Hepatocyte (in vitro differentiated cells): Measurements from ENCODE around the gene OCA2. TPM values are rescaled to one million over a fixed set of nuclear protein-coding genes. Genes with fewer than 3 reads are reported as not detected.

Experiments used
- DNase-seq: peaks from one replicate; pipeline ENCODE4 v3.0.0-alpha.2; 2016; ENCODE audit warnings: low spot score
- H2AFZ ChIP-seq: fragments of 200-600 bp; sonication (generic); 2 replicates; pipeline ENCODE4 v1.6.0; 2016; ENCODE audit warnings: antibody characterized with exemption, mild to moderate bottlenecking
- H3K27ac ChIP-seq: fragments of 200-600 bp; sonication (generic); 2 replicates; pipeline ENCODE4 v1.5.1; 2016; ENCODE audit warnings: mild to moderate bottlenecking
- H3K27me3 ChIP-seq: fragments of 200-600 bp; sonication (generic); 2 replicates; pipeline ENCODE4 v1.6.1; 2016
- H3K36me3 ChIP-seq: fragments of 200-600 bp; sonication (generic); replicated peaks from 2 replicates; pipeline ENCODE4 v1.5.1; 2016; ENCODE audit warnings: low read depth; ENCODE audit not compliant: insufficient read depth
- H3K4me1 ChIP-seq: fragments of 200-600 bp; sonication (generic); 2 replicates; pipeline ENCODE4 v1.5.1; 2016; ENCODE audit warnings: mild to moderate bottlenecking, moderate library complexity; ENCODE audit not compliant: insufficient read depth
- H3K4me2 ChIP-seq: fragments of 200-600 bp; sonication (generic); 2 replicates; pipeline ENCODE4 v1.6.0; 2016
- H3K4me3 ChIP-seq: fragments of 200-600 bp; sonication (generic); 2 replicates; pipeline ENCODE4 v1.5.1; 2016; ENCODE audit warnings: mild to moderate bottlenecking
- H3K79me2 ChIP-seq: fragments of 200-600 bp; sonication (generic); 2 replicates; pipeline ENCODE4 v1.6.0; 2017; ENCODE audit warnings: mild to moderate bottlenecking
- H3K9me2 ChIP-seq: fragments of 200-600 bp; sonication (generic); replicated peaks from 2 replicates; pipeline ENCODE4 v1.6.0; 2017; ENCODE audit warnings: mild to moderate bottlenecking; ENCODE audit not compliant: insufficient read depth
- H3K9me3 ChIP-seq: fragments of 200-600 bp; sonication (generic); 2 replicates; pipeline ENCODE4 v1.5.1; 2016; ENCODE audit warnings: low read depth, mild to moderate bottlenecking
- H4K20me1 ChIP-seq: fragments of 200-600 bp; sonication (generic); 2 replicates; pipeline ENCODE4 v1.6.0; 2016; ENCODE audit warnings: mild to moderate bottlenecking; ENCODE audit not compliant: insufficient read depth, poor library complexity, severe bottlenecking
- CTCF ChIP-seq: fragments of 200-600 bp; sonication (generic); IDR thresholded peaks from 2 replicates; pipeline ENCODE4 v1.5.1; 2016; ENCODE audit warnings: antibody characterized with exemption, mild to moderate bottlenecking; ENCODE audit not compliant: poor library complexity
- EZH2 ChIP-seq: fragments of 200-600 bp; sonication (generic); IDR thresholded peaks from 2 replicates; pipeline ENCODE4 v1.6.1; 2016; ENCODE audit warnings: antibody characterized with exemption, mild to moderate bottlenecking, borderline replicate concordance
- EZH2phosphoT487 ChIP-seq: fragments of 200-600 bp; sonication (generic); IDR thresholded peaks from one replicate; pipeline ENCODE4 v1.6.1; 2018; ENCODE audit warnings: antibody characterized with exemption, mild to moderate bottlenecking, low read depth, moderate library complexity; ENCODE audit not compliant: unreplicated experiment, severe bottlenecking
- WGBS: methylation state at CpG from one replicate; pipeline ENCODE4 v1.1.6; 2016; ENCODE audit warnings: low lambda C conversion rate; ENCODE audit errors: missing lambda C conversion rate; 5-methylcytosine and 5-hydroxymethylcytosine counted together
- polyA plus RNA-seq: library from polyadenylated mRNA; unstranded; fragments of >200 nt; fragmentation: Nextera tagmentation; extraction: Ambion mirVana; gene quantifications from 2 replicates; pipeline ENCODE4 v1.2.1, GENCODE V29; 2016
- total RNA-seq: library from RNA; depleted of rRNA; stranded (reverse); fragments of >200 nt; gene quantifications from 2 replicates; pipeline ENCODE4 v1.2.3, GENCODE V29; 2014

The OCA2 gene
- total and polyA plus RNA-seq, 2 experiments from 2014 or later, result 25.1 to 27.7 TPM

- Histone ChIP-seq H3K36me3 (no peaks in the 10 kb centered on the region), H4K20me1 (no peaks in the 10 kb centered on the region), H3K9me2 (no peaks in the 10 kb centered on the region), H3K9me3 (no peaks in the 10 kb centered on the region), H3K27ac (no peak overlapping the region), H2AFZ (no peak overlapping the region), H3K4me2 (no peak overlapping the region), H3K79me2 (no peaks in the 10 kb centered on the region), H3K4me1 (no peaks in the 10 kb centered on the region), H3K27me3 (no peaks in the 10 kb centered on the region), H3K4me3 (no peak overlapping the region)
- TF ChIP-seq EZH2phosphoT487 (no peak), EZH2 (no peak), CTCF (no peak)
- no peak for DNase-seq
- WGBS, result 93% methylated on average over 24 of the region's 24 CpGs
These were observed 128.3 kb downstream of the OCA2 start for GRCh38 chr15:27970661-27971392.

GRCh38 chr15:27967541-27967940 is 131.6 kb downstream of the OCA2 start:
- no peaks in the 10 kb centered on the region for H3K36me3 ChIP-seq
- no peaks in the 10 kb centered on the region for H4K20me1 ChIP-seq
- no peak for DNase-seq
- H3K9me2 ChIP-seq, result no peaks in the 10 kb centered on the region
- H3K27ac ChIP-seq, result no peak overlapping the region
- TF ChIP-seq EZH2phosphoT487 (no peak), CTCF (no peak)
- no peaks in the 10 kb centered on the region for H3K9me3 ChIP-seq
- H2AFZ ChIP-seq, result no peak overlapping the region
- H3K4me3 ChIP-seq, result no peak overlapping the region
- no peaks in the 10 kb centered on the region for H3K4me1 ChIP-seq
- H3K4me2 ChIP-seq, result no peak overlapping the region
- 88% methylated on average over 13 of the region's 13 CpGs for WGBS
- H3K79me2 ChIP-seq, result no peaks in the 10 kb centered on the region
- H3K27me3 ChIP-seq, result no peaks in the 10 kb centered on the region

- H3K27me3 ChIP-seq, result no peaks in the 10 kb centered on the region
- H3K4me2 ChIP-seq, result no peak overlapping the region
- H4K20me1 ChIP-seq, result no peaks in the 10 kb centered on the region
- no peaks in the 10 kb centered on the region for H3K9me3 ChIP-seq
- H3K4me3 ChIP-seq, result no peak overlapping the region
- H3K4me1 ChIP-seq, result no peaks in the 10 kb centered on the region
- TF ChIP-seq CTCF (no peak), EZH2phosphoT487 (no peak), EZH2 (no peak)
- DNase-seq, result no peak
- H3K9me2 ChIP-seq, result no peaks in the 10 kb centered on the region
- no peaks in the 10 kb centered on the region for H3K36me3 ChIP-seq
- no peak overlapping the region for H2AFZ ChIP-seq
- WGBS, result 93% methylated on average over 6 of the region's 6 CpGs
- H3K79me2 ChIP-seq, result no peaks in the 10 kb centered on the region
- H3K27ac ChIP-seq, result no peak overlapping the region
These were observed 133.6 kb downstream of the OCA2 start for GRCh38 chr15:27965546-27965945.
